ENCODE results near the gene LILRB3.

DNA sequence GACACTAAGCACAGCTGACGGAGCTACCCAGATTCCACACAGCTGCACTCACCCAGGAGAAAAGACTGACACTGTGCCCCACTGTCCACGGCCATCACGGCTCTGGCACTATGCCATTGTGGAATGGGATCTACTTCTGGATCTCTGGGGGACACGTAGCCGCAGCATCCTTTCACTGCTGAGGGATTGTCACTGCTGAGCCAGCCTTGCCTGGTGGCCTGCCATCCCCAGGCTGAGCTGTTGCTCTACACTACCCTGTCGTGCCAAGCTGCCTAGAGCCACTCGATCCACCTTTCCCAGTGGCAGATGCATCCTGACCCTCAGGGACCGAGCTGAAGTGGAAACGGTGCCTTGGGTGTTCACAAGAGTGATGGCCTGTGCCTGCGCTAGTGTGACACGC, 39.3 kb upstream of the LILRB3 start:
- TF ChIP-seq CTCF (IDR thresholded peaks at IDR 0.05): no peak
- no peak for TF ChIP-seq POLR2A (IDR thresholded peaks at IDR 0.05)

Data from body of pancreas (tissue), 4 donors.